Activated T-helper 1 cell treated with anti-CD3 and anti-CD28 coated beads, Interleukin-12 subunit alpha, Interleukin-12 subunit beta, Interleukin-2, Interleukin-4 antibody, amounts not matched to agents 30 ng/mL and 10 ng/mL and 1 ng/mL, durations not matched to agents 14 hours and 24 hours and 36 hours (primary cell): ENCODE measurements around the gene PDE1C. TPM values are rescaled to one million over a fixed set of nuclear protein-coding genes. Genes with fewer than 3 reads are reported as not detected.

Source experiments
- DNase-seq: peaks from one replicate; pipeline ENCODE4 v3.0.0; 2021; ENCODE audit warnings: low spot score
- H3K27ac Mint-ChIP-seq: one replicate; pipeline ENCODE4 v1.8.0; 2021; ENCODE audit warnings: mild to moderate bottlenecking, mixed read lengths
- H3K27me3 Mint-ChIP-seq: one replicate; pipeline ENCODE4 v1.8.0; 2022; ENCODE audit warnings: mild to moderate bottlenecking, moderate library complexity, mixed read lengths; ENCODE audit not compliant: insufficient read depth
- H3K36me3 Mint-ChIP-seq: one replicate; pipeline ENCODE4 v1.8.0; 2021; ENCODE audit warnings: low read depth, mixed read lengths
- H3K4me1 Mint-ChIP-seq: one replicate; pipeline ENCODE4 v1.8.0; 2021; ENCODE audit warnings: low read depth, mixed read lengths
- H3K4me3 Mint-ChIP-seq: one replicate; pipeline ENCODE4 v1.8.0; 2021; ENCODE audit warnings: mild to moderate bottlenecking, moderate library complexity, mixed read lengths
- H3K9me3 Mint-ChIP-seq: one replicate; pipeline ENCODE4 v1.8.0; 2021; ENCODE audit warnings: mixed read lengths
- intact Hi-C: fragments of 100-400 bp; cut with micrococcal nuclease; formaldehyde crosslinking; loops from one replicate; pipeline ENCODE4 v1.15.1; 2024
- total RNA-seq: library from RNA; stranded (reverse); gene quantifications from 2 replicates; pipeline ENCODE4 v1.2.3, GENCODE V29; 2022

The PDE1C gene
- not detected in 2 replicates for total RNA-seq

DNA sequence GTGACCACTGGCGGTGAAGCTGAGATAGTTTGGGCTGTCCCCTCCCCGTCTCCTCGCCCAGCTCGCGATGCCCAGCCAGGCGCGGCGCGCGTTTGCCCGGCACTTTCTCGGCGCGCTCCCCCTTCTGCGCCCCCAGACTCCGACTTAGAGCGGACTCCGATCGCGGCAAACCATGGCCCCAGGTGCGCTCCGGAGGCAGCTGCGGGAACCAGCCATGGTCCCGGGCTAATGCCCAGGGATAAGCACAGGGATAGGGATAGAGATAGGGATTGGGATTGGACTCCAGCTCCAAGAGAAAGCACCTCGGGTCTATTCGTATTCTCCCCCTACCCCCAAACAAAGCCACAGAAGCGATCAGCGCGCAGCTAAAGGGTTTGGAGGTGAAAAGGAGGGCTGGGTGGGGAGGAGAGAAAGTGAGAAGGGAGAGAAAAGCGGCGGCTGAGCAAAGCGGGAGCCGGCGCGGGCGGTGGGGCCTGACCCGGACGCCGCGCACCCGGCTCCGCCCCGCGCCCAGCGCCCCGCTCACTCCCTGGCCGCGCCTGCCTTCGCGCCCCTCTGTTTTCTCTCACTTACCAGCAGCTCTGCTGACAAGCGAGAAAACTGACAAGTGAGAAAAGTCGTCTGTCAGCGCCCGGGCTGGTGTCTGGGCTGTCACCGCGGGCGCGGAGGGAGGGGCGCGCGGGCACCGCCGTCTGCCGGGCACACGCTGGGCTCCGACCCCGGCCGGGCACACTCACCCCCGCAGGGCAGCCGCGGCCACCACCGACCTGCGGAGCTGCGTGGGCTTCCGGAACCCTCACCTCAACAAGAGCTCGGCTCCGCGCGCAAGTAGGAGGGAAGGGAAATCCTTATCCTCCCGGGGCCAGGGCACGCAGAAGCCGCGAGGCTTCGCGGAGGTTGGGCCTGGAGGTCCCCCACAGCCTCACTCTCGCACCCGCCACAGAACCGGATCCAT, at the start of gene PDE1C:
Gene PDE1C, minus strand, starts transcription at position 2 of the 955 bp plus-strand sequence.
- Mint-ChIP-seq H3K27ac (no peak within 1 kb of the TSS), H3K9me3 (no peaks in the 10 kb centered on the region), H3K4me1 (no peaks in the 10 kb centered on the region), H3K27me3 (peaks cover 9% of the 10 kb centered on the region), H3K4me3 (no peak within 1 kb of the TSS), H3K36me3 (no peaks in the 10 kb centered on the region)
- intact Hi-C loops = no loop called here
- no peak for DNase-seq

DNA sequence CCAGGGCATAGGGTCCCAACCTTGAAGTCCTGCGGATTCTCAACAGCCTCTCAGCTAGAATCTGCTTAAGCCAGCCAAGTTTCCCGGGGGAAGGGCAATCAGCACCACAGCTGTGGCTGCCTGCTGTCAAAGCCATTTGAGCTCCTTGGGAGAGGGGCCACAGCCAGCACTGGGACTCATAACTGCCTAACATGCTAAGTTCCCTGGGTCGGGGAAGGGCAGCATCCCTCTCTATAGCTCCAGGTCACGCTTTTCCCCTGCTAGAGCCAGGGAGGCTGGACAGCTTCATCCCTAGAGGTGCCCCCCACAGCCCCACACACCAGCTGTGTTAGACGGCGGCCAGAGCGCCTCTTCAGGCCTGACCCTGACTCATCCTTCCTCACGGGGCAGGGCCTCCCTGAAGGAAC, 49.6 kb upstream of the PDE1C start:
- Mint-ChIP-seq H3K27ac (no peak overlapping the region), H3K9me3 (peaks cover 8% of the 10 kb centered on the region), H3K4me1 (no peaks in the 10 kb centered on the region), H3K4me3 (no peak overlapping the region), H3K27me3 (no peaks in the 10 kb centered on the region), H3K36me3 (no peaks in the 10 kb centered on the region)
- no peak for DNase-seq
- intact Hi-C loops = no loop called here

DNA sequence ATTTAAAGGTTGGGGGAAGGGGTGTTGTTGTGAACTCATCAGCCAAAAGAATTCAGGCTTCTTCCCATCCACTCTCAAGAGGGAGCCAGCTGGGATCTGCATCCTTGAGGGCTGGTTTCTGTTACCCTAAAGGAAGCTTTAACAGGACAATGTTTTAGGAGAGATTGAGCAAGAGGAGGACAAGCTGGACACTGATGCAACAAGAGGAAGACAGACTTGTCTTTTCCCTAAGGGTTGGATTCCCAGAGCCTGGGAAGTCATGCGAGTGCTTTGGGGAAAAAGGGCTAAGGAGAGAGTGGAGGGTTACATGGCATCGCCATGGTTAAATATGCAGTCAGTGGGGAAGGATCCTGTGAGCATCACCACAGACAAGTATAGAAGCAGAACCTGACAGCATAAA, 47.6 kb upstream of the PDE1C start:
- Mint-ChIP-seq H3K36me3 (no peaks in the 10 kb centered on the region), H3K4me3 (no peak overlapping the region), H3K4me1 (no peaks in the 10 kb centered on the region), H3K27me3 (no peaks in the 10 kb centered on the region), H3K27ac (no peak overlapping the region), H3K9me3 (peaks cover 7% of the 10 kb centered on the region)
- no peak for DNase-seq
- intact Hi-C loops = no loop called here

DNA sequence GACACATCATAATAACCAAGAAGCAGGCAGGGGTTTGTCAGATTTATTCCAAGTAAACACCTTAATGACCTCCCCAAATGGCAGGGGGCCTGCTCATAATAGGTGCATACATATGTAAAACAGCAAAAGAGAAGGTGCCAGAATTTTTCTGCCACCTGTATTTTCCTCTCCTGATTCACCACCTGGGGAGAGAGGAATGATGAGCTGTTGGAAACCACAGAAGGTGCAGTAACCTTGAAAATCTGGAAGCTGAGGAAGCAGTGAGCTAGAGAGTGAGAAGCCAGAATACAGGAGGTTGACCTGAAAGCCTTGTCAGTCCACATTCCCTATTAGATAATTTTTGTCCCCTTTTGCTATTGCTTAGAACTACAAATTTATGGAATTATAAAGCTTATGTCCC, 46.2 kb upstream of the PDE1C start:
- Mint-ChIP-seq H3K27ac (no peak overlapping the region), H3K36me3 (no peaks in the 10 kb centered on the region), H3K4me3 (no peak overlapping the region), H3K9me3 (peaks cover 13% of the 10 kb centered on the region), H3K27me3 (no peaks in the 10 kb centered on the region), H3K4me1 (no peaks in the 10 kb centered on the region)
- DNase-seq = no peak
- intact Hi-C loops = no loop called here

DNA sequence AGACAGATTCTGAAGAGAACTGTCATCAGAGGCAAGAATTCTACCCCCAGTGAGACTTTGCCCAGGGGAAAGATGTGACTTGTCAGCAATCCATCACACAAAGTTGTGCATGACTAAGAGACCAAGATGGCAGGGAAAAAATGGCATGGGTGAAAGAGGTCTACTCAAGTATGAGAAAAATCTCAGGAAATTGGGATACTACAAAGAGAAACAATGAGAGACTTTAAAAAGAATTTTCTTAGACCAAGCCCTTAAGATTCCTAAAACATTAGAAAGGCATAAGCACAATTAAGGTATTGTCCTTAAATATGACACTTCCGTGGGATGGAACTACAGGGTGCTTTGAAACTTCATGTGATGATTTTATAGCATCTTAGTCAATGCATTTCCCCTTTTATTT, 45.6 kb upstream of the PDE1C start:
- Mint-ChIP-seq H3K4me3 (no peak overlapping the region), H3K27ac (no peak overlapping the region), H3K27me3 (no peaks in the 10 kb centered on the region), H3K36me3 (no peaks in the 10 kb centered on the region), H3K9me3 (peaks cover 16% of the 10 kb centered on the region), H3K4me1 (no peaks in the 10 kb centered on the region)
- no peak for DNase-seq
- intact Hi-C loops = no loop called here

DNA sequence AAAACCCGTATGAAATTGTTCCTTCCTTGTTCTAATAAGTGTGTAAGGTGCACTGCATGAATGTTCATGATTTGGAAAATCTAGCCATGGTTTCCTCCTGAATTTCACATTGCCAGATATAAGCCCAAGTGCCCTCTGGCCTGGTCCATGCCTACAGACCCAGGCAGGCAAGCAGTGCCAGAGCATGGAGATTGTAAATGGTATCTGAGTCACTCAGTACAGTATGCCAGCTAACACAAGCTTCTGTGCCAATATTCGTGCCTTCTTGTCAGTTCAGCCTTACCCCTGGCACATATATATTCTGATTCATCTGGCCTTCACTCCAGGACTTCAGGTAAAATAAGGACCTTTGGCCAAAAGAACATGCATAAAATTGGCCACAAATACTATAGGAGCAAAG, 38.4 kb upstream of the PDE1C start:
- Mint-ChIP-seq H3K9me3 (peaks cover 34% of the 10 kb centered on the region), H3K27ac (no peak overlapping the region), H3K4me3 (no peak overlapping the region), H3K36me3 (no peaks in the 10 kb centered on the region), H3K27me3 (no peaks in the 10 kb centered on the region), H3K4me1 (no peaks in the 10 kb centered on the region)
- DNase-seq = no peak
- intact Hi-C loops = no loop called here

DNA sequence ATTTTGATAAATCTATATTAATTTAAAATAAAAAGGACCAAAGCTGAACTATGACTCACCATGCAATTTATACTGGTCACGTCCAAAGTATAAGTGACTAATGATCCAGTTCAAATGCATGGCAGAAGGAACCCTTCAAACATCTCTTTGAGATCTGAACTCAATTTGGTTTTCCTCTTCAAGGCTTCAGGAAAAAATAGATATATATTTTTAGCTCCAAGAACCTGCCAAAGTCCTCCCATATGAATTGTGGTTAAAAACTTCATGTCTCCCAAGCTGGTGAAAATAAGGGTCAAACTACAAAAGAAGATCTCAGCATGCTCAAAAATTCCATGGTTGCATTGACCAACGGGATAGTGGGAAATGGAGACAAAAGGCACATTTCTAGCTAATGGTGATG, 34.6 kb upstream of the PDE1C start:
- Mint-ChIP-seq H3K27ac (no peak overlapping the region), H3K4me1 (no peaks in the 10 kb centered on the region), H3K9me3 (peaks cover 16% of the 10 kb centered on the region), H3K36me3 (no peaks in the 10 kb centered on the region), H3K27me3 (no peaks in the 10 kb centered on the region), H3K4me3 (no peak overlapping the region)
- no peak for DNase-seq
- intact Hi-C loops = no loop called here

DNA sequence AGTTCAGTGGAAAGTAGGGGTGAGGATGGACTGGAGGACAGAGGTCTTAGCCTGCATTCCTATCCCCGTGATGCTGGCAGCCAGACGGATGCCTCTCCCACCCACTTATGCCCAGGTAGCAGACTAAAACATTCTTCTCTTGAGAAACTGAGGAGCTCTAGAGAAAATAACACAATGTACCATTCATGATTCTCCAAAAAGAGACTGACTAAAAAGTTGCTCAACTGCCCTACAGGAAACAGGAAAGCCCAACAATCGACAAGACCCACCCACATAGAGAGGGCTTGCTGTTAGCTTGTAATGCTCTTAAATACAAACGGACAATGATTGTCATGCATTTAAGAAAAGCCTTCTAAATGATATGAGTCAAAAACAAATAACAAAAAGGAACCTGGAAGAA, 33.2 kb upstream of the PDE1C start:
- H3K36me3 Mint-ChIP-seq = no peaks in the 10 kb centered on the region
- no peak overlapping the region for H3K4me3 Mint-ChIP-seq
- peaks cover 11% of the 10 kb centered on the region for H3K9me3 Mint-ChIP-seq
- H3K27me3 Mint-ChIP-seq = no peaks in the 10 kb centered on the region
- intact Hi-C loops = no loop called here
- H3K4me1 Mint-ChIP-seq = no peaks in the 10 kb centered on the region
- H3K27ac Mint-ChIP-seq = no peak overlapping the region
- DNase-seq = no peak

DNA sequence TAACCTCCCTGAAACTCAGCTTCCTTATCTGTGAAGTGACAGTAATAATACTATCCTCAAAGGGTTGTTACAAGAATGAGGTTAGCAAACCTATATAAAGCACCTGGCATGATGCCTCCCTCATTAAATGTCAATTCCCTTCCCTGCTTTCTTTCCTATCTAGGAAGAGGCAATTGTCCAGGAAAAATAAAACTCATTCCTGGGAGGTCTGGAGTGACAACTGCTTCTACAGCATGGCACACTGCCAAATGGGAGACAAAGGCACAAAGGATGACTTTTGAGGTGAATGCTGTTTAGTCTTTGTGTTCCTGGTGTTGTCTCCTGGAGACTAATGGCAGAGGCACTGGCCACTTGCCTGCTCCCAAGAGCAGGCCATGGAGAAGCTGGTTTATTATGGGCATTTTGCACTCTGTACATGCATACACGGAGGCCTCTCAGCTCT, 32.2 kb upstream of the PDE1C start:
- H3K36me3 Mint-ChIP-seq = no peaks in the 10 kb centered on the region
- H3K4me3 Mint-ChIP-seq = no peak overlapping the region
- no peaks in the 10 kb centered on the region for H3K4me1 Mint-ChIP-seq
- H3K9me3 Mint-ChIP-seq = peaks cover 11% of the 10 kb centered on the region
- intact Hi-C loops = no loop called here
- DNase-seq = no peak
- no peaks in the 10 kb centered on the region for H3K27me3 Mint-ChIP-seq
- no peak overlapping the region for H3K27ac Mint-ChIP-seq

DNA sequence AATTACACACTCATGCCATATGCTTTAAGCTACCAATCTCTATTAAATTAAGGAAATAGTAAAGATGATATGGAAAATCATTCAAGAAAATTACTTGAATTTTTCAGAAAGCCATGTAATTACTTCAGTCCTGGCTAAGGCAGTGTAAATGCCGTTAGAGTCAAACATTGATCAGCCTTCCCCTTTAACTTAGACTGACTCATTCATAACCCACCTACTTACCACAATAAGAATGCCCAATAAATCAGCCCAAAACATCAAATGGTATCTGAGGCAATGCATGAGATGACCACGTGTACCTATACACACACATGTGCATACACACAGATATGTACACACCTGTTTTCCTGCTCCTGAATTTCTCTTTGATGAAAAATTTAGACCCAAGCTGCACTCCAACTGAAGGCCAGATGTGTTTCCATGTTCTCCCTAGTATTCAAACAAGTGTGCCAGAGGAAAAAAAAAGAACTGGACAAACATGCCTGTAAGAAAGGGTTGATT, 30.2 kb upstream of the PDE1C start:
- intact Hi-C loops = no loop called here
- Mint-ChIP-seq H3K4me3 (no peak overlapping the region), H3K9me3 (peaks cover 11% of the 10 kb centered on the region), H3K27ac (no peak overlapping the region), H3K4me1 (no peaks in the 10 kb centered on the region), H3K36me3 (no peaks in the 10 kb centered on the region), H3K27me3 (no peaks in the 10 kb centered on the region)
- DNase-seq = no peak

DNA sequence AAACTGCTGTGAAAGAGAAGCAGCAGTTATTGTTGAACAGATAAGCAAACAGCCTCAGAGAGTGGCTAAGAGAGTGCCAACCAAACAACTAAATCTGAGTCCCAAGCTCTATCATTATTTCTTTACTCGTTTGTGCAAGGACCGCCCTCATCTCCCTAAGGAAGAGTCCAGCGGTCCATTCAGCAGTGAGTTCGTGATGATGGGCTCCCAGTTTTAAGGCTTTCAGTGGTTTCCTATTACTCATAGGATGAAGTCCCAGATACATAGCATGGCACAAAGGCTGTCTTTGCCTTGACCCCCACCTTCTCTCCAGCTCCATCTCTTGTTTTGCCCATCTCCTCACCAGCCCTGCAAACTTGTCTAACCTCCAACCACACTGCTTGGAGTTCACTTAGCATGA, 24.3 kb upstream of the PDE1C start:
- no peaks in the 10 kb centered on the region for H3K9me3 Mint-ChIP-seq
- no peaks in the 10 kb centered on the region for H3K4me1 Mint-ChIP-seq
- H3K36me3 Mint-ChIP-seq = no peaks in the 10 kb centered on the region
- H3K27ac Mint-ChIP-seq = no peak overlapping the region
- H3K4me3 Mint-ChIP-seq = no peak overlapping the region
- DNase-seq = no peak
- intact Hi-C loops = no loop called here
- no peaks in the 10 kb centered on the region for H3K27me3 Mint-ChIP-seq

DNA sequence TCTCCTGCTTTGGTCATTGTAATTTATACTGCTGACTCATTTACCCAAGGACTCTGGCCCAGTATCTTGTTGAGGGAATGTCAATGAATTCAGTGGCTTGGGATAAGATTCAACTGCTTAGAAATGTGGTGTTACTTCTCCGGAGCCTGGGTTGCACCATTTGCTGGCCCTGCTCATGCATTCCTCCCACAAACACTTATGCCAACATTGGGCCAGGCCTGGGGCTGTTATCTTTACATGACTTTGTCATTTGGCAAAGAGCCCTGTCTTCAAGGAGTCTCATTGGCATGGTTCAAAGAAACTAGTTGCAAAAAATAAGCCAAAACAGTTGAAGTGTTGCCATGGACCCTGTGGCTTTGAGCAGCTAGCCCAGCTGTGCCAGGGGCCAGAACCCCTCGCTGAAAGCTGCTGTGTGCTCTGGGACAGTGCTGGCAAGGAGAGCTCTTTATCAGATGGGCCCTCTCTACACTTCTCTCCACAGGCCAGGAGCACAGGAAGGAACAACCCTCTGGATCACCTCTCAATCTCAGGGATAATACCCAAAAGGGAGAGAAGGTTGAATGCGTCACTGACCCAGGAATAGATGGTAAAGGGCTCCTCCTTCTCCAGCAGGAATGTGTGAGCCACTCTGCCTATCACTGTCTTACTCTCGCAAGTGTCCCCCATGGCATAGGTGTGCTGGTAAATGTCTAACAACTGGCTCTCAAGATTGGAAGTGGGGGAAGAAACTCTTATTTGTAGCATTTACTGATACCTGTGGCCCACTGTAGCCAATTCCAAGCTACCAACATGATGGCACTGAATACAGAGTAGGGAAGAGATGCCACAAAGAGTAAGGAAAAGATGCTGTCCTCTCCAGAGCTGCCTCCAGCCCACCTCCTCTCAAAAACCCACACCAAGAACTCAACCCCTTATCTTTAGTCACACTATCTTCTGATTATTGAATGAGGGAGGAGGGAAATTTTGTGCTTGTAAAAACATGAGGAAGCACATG, 23.5 kb upstream of the PDE1C start:
- no peak for DNase-seq
- H3K9me3 Mint-ChIP-seq = no peaks in the 10 kb centered on the region
- H3K4me1 Mint-ChIP-seq = no peaks in the 10 kb centered on the region
- no peaks in the 10 kb centered on the region for H3K27me3 Mint-ChIP-seq
- no peak overlapping the region for H3K27ac Mint-ChIP-seq
- intact Hi-C loops = no loop called here
- no peaks in the 10 kb centered on the region for H3K36me3 Mint-ChIP-seq
- H3K4me3 Mint-ChIP-seq = no peak overlapping the region

DNA sequence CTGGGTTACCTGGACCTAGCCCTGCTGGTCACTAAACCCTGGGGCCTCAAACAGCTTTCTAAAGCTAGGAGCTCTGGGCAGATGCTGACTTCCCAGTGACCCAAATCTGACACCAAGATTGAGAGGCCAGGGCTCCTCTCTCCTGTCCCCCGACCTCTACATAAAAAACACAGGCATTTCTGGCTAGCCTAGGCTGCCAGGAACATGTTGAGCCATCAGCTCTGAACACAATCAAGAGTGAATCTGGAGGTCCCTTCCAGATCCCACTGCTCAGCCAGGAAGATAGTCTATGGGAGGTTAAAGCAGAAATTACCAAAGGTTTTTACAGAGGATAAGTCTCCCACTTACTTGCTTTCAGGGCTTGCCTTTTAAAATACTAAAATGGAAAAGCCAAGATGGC, 22.1 kb upstream of the PDE1C start:
- DNase-seq = no peak
- intact Hi-C loops = no loop called here
- no peak overlapping the region for H3K4me3 Mint-ChIP-seq
- no peaks in the 10 kb centered on the region for H3K36me3 Mint-ChIP-seq
- H3K27me3 Mint-ChIP-seq = no peaks in the 10 kb centered on the region
- no peaks in the 10 kb centered on the region for H3K9me3 Mint-ChIP-seq
- H3K4me1 Mint-ChIP-seq = no peaks in the 10 kb centered on the region
- H3K27ac Mint-ChIP-seq = no peak overlapping the region
